HG02571 (cell line): ENCODE data around the gene CUBN.
"Not testable (repeated sequence)": the region's sequence is repeated elsewhere in the genome, so short reads cannot be mapped to it uniquely, and the experiment has no call there.

Source experiments
- ATAC-seq: cut with Tn5 transposase; IDR thresholded peaks from one replicate; pipeline ENCODE4 v1.9.1; 2021; ENCODE audit warnings: mild to moderate bottlenecking, moderate library complexity; ENCODE audit not compliant: unreplicated experiment

The CUBN gene

DNA sequence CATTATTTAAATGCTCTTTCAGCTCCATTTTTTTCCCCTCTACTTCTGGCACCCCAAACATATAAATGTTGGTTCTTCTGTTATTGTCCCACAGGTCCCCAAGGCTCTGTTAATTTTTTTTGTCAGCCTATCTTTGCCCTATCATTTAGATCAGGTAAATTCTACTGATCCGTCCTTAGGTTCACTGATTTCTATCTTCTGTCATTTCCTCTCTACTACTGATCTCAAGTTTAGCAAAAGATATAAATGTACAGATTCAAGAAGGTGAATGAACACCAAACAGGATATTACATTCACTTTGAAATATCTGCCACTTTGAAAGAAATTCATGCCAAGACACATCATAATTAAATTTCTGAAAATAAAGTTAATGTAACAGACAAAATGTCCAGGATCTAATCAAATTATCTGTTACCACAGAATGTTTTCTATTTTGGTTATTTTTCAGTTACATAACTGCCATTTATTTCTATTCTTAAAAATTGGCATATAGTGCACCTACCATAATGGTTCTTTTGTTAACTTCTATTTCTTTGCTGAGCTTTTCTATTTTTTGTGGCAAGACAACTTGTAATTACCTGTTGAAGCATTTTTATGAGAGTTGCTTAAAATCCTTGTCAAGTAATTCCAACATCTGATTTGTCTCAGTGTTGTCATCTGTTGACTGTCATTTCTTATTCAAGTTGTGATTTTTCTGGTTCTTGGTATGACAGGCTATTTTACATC is 12.1 kb upstream of the CUBN start:
- no peak for ATAC-seq

DNA sequence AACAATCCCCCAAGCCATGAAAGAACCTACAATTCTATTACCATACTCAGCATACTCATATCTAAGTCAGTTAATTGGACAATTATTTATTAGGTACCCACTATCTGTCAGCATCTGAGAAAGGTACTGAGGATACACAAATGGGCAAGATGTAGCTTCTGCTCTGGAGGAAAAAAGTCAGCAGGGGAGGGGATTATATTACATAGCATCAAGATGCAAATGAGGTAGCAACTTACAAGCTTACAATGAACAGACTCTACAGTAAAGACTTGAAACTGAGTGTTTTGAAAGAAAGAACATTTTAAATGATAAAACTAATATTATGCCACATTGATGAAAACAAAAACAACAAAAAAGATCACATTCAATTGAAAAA is 10.8 kb upstream of the CUBN start:
- no peak for ATAC-seq

DNA sequence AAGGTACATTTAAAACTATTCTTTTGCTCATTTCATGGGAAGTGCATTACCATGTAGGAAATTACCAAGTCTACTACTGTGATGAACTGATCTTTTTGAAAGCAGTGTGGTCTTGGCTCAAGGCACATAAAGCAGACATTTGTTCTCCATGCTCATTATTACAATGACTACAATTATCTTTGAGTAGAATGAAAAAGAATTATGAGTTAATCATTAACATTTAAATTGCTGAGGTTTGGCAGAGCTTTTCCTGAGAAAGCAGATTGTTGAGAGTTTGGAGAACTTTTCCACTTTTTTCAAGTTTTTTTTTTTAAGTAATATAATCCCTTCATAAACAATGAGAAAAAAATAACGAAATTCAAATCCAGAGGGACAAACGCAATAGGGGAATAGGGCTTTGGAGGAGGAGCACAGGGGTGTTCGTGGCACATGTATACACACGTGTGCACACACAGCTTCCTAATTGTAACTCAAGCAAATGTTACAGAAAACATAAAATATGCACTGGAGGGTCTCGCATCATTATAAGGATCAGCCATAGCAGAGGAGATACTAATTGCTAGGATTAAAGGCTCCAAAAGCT is 8.9 kb upstream of the CUBN start:
- no peak for ATAC-seq

DNA sequence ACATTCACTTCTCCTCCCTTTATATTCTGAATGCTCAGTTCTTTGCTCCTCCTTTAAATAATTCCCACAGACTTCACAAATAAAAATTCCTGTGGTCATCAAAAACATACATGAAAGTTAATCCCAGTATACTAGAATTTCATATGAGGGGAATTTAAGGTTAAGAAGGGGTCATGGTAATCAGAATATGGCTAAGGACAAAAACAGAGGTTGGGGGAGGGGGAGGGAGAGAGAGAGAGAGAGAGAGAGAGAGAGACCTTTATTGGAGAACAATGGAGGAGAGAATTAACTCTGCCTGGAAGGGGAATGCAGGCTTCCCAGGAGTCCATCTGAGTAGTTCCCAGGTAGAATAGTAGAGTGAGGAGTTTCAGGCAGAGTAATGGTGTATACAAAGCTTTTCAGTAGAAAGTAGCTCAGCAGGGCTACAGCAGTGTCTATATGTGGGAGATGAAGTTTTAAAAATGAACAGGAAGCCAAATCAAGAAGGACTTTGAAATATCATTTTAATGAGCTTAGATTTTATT is 5.2 kb upstream of the CUBN start:
- ATAC-seq, result no peak

DNA sequence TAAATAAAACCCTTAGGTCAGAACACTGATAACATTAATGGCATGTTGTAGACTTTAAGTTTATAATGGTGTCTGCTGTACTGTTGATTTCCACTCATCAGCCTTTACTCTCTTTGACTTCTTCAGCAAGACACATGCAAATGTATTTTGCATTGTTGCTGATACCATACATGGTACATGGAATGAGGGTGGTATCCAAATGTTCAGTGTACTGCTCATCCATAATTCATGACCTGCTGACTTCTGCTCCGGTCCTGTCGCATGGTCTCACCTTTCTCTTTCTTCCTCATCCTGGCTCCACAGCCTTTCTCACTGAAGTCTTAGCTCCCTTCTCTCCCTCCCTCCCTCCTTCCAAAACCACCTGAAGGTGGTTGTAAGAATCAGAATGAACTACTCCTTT is 4.7 kb upstream of the CUBN start:
- no peak for ATAC-seq

DNA sequence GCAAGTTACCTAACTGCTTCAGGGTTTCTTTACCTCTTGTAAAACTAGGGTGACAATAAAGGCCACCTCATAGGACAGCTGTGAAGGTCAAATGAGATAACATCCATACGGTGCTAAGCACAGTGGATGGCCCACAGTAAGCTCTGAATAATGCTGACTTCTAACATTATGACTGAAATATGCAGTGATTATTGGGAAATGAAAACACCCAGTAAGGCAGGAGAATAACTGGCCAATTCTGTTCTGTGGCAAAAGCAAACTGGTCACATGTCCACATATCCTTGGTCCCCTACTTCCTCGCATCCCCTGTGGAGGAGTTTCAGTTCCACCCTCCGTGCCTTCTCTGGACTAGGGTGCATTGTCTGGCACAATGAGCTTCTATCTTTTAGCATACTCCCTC is 1.4 kb downstream of the CUBN start:
- ATAC-seq, result no peak

DNA sequence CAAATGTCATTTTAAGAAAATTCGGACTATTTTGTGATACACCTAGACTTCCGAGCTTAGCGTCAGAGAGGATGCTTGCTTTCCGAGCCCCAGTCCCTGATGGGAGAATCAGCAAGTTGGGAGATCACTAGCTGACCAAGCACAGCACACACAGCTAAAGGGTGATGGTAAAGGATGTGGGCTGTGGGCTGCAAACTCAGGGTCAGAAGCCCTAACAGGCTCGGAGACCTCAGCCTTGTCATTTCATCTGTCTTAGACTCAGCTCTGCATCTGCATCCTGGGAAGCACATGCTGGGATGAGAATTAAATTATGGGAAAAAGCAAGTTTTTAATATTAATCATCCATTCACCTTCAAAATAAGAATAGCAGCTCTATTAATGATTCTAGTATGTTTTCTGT is 3.3 kb downstream of the CUBN start:
- ATAC-seq, result no peak

DNA sequence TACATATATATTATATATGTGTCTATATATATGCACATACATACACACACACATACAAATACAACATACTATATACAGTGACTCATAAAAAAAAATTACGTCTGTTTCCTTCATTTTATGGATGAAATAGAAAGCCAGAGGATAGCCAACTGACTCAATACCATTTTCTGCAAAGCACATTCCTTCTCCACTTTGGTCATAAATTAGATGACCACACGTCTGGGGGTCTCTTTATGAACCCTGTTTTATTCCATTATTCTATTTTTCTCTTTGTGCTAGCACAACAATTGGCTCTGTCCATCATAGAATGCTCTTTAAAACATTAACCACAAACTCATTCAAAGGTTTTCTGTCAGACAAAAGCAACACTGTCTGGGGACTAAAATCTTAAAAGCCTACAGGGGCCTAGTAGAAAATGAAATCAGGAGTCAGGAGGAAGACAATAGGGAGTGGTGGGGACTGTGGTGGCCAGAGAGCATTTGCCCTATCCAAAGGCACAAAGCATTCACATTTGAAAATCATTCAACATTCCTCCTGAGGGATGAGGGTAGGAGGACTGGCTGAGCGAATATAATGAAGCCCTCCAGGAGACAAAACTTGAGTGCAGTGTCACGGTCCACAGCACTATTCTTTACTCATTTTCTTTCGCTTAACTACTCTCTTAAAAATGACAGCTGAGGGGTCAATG is 4.3 kb downstream of the CUBN start:
- ATAC-seq, result no peak

DNA sequence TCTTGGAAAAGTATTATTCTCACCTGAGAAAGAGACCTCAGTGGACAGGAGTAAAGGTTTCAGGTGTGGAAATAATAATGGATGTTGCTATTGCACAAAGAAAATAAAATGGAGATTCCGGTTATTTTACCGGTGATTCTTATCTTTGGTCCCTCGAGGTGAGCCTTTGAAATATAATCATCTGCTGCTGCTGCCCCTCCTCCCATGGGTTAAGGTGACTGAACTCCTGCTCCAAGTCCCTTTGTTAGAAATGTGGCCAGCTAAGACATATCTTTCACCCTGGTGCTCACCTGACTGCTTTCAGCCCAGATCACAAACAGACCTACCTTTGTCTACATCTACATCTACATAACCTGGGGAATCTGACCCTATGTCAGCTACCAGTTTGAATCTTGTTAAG is 5.7 kb downstream of the CUBN start:
- ATAC-seq, result no peak

DNA sequence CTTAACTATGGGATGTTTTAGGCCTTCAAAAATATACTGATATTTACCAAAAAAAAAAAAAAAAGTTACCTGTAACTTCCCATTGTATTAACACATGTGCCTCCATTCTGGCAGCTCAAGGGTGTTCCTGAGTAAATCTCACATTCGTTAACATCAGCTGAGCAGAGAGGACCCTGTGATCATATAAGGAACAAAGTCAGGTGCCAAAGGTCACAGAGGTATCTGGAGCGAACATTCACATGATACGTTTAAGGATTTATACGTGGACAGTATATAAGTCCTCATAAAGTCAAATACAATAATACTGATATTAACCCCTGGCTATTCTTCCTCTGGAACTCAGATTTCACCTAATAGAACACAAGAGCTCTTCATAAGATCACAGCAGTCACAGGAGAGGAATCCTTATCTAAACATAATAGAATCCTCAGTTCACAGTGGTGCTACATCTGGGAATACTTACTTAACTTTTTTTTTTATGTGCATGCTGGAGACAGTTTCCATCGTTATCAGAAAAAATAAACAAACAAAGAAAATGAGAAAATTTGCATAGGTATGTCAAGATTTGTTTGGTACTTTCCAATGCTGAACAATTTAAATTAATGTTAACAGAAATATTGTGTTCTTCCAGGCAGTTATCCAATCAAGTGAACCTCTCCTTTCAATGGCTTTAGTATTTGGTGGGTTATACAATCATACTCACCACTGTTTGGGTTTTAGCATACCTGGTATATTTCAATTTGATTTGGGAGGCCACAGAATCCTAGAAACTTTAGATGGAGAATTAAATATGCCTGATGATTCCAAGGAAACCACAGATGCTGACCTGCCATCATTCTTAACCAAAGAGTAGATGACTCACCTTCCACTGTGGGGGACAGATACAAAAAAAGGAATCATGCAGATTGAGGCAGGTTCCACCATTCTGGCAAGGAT is 6.6 kb downstream of the CUBN start:
- ATAC-seq, result no peak

DNA sequence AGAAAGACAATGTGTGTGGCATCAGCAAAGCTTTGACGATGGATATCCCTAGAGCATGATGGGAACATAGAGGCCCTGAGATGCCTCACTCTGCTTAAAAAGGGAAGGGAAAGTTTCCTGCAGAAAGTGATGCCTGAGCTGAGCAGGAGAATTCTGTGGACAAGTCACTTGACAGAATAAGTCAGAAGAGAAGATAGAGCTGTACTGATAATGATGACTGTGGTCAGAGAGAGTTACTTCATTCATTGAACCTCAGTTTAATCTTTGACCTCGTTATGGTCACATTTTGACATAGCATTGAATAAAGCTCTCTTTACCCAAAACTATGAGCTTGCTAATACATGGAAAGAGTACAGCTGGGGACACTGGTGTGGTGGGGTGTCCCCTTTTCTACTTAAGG is 7.6 kb downstream of the CUBN start:
- ATAC-seq, result no peak

DNA sequence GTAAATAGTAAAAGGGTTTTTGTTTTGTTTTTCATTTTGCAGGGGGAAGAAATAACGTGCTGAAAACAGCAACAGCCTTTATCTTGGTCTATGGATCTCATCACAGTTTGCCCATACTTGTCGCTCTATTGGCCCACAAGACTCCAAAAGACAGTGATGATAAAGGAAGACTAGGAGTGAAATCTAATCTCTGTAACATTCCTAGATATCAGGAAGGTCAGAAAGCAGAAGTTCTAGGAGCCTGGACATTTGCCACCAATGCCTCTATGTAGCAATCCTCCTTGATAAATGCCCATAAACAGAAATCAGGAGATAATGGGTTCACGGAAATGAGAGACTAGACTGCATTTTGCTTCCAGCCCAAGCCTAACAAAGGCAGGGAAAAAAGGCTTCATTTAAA is 8.9 kb downstream of the CUBN start:
- no peak for ATAC-seq

DNA sequence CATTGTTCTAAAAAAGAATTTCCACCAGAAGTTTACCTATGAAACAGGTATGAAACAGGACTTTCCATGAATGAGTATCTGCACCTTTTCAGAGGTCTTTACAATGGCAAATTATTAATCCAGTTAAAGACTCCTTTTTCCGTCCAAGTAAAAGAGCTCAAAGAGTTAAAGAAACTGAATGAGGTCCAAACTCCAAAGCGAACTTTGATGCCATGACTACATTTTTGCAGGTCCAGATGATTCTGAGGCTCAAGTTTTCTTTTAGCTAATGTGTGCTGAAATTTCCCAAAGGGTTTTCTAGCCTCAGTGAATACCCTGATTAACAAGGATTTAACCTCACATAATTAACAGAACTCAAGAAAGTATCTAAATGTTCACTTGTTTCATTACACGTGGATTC is 9.8 kb downstream of the CUBN start:
- ATAC-seq, result no peak

DNA sequence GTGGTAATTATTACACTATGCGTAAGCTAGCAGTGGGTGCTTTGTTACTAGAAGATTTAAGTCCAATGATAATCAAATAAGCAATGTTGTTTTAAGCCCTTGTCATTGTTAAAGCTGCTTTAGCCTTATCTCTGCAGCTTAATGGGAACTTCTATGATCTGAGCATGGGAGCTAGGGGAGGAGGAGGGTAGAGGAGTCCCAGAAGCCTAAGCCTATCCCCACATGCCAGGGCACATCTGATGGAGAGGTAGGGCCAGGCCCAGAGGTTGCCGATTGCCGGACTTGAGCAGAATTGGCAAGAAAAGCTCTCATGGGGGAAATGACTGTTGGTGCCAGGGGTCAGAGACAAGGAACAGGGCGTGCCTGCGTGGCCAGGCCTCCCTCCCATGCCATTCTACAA is 13.4 kb downstream of the CUBN start:
- no peak for ATAC-seq

DNA sequence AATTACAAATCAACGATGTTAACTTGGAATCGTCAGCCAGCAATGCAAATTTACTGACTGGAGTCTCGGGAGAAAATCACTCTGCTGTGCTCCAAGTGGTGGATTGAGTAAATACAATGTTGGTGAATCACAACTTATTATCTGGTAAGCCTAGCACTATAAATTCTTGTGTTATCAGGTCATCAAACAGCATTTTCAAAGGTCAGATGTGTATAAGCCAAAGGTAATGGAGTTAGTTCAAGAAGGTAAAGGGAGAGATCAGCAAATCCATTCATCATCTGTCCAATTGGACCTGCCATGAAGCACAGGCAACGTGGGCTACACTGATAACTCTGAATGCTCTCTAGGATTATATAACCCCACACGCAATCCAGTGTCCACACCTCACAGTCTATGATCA is 13.9 kb downstream of the CUBN start:
- no peak for ATAC-seq

DNA sequence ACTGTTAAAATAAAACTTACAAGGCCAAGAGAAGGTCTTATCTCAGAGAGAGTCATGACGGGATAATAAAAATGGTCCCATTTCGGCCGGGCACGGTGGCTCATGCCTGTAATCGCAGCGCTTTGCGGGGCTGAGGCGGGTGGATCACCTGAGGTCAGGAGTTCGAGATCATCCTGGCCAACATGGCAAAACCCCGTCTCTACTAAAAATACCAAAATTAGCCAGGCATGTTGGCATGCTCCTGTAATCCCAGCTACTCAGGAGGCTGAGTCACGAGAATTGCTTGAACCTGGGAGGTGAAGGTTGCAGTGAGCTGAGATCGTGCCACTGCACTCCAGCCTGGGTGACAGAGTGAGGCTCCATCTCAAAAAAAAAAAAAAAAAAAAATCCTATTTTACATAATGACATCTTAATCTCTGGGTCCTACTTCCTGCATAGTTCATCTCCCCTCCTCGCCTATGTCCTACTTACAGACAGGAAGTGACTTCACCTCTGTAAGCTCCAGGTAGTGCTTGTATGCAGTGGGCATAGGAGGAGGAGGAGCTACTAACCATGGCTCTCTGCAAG is 14.7 kb downstream of the CUBN start:
- not testable (repeated sequence) for ATAC-seq

DNA sequence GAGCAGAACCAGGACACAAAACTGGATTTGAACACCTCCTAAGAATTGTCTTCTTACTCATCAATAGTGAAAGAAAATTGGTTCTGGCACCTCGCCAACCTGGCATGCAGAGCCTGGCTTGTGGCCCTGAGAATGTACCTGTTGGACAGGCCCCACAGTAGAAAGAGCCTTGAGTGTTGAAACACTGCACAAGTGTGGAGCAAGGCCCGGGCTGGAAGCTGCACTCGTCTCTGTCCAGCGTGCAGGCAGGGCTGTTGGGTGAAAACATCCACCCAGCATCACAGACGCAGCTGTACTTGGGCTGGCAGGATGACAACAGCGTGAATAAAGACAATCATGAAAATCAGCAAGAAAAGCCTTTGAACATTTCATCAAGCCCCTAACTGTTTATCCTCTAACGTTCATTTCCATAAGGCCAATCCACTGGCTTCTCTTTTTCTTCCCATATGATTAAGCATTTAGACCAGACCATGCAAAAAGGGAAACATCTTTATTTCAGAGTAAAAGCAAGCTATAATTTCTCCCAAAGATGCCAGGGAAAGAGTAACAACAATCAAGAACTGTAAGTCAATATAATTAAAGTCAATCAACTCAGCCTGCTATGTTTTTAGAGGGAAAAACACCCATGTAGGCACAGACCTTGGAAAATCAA is 15.6 kb downstream of the CUBN start:
- ATAC-seq, result no peak

DNA sequence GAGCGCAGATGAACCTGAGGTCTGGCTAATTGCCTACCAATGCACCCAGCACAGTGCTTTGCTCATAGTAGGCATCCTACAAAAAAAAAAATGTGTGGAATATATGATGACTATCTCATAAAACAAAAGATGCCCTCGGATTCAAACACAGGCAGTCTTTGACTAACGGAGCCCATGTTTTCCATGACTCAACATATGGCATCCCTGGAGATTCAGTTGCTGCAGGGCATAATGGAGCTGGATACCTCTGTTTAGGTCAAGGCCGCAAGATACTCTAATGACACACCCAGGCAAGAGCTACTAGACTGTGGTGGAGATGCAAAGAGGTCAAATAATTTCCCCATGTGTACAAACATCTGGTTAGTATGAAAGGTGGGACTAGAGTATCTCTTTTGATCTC is 16.3 kb downstream of the CUBN start:
- ATAC-seq, result no peak

DNA sequence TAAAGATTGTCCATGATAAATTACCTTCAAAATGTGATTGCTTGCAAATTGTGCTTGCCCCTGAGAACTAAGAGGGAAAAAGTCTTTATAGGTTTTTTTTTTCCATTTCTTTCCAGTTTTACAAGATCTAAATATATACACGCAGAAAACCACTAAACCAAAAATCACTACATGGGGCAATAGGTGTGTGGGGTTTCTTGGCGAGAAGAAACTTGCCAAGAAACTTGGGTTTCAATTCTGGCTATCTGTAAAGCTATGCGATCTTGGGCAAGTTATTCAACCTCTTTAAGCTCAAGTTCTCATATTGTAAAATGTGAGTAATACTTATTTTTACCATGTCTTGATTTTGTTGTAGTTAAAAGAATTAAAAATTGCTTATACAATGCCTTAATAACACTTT is 17.0 kb downstream of the CUBN start:
- ATAC-seq, result no peak

DNA sequence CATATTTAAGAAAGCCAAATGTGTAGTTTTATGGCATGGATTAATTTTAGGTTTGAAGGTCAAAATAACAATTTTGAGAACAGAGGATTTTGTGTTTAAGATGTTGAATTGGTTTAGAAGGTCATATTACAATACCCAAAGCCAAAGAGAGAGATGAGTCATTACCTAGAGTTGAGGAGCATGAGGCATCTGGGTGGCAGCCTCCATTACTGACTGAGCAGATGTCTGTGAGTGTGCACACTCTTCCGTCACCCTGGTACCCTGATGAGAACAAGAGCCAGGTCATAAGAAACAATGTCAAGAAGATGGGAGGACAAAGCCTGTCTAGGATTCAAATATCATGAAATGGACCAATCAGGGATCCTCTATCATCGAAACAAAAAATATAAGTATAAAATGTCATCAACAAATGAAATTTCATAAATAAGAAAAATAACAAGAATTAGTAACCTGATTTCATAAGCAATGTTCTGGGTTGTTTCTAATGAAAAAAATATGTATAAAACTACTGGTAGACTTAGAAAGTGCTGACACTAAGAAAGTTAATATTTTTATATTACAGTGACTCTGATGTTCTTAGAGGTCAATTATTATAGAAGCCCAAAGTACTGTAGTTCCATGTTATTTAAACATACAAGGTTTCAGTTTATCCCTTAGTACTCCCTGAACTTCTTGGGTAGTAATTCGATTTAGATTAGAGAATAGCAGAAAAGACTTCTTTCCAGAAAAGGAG is 20.0 kb downstream of the CUBN start:
- no peak for ATAC-seq
